RWPE2 (cell line): ENCODE data around the gene EDC3.

Experiments used
- ATAC-seq: fragments of 200-7000 bp; cut with Tn5 transposase; 3 replicates; pipeline ENCODE4 v1.9.1; 2021; ENCODE audit warnings: low read depth
- DNase-seq: peaks from one replicate; pipeline ENCODE4 v3.0.0-alpha.2; 2020; ENCODE audit warnings: low spot score
- H3K27ac ChIP-seq: fragments of 450-650 bp; 2 replicates; pipeline ENCODE4 v1.5.1; 2017; ENCODE audit warnings: mild to moderate bottlenecking; ENCODE audit not compliant: poor library complexity, severe bottlenecking
- H3K27me3 ChIP-seq: fragments of 250-450 bp; sonication (Bioruptor Pico); 2 replicates; pipeline ENCODE4 v1.5.1; 2021; ENCODE audit warnings: mild to moderate bottlenecking, moderate library complexity; ENCODE audit not compliant: insufficient read depth, poor library complexity, severe bottlenecking
- H3K36me3 ChIP-seq: fragments of 250-450 bp; sonication (Bioruptor Pico); 2 replicates; pipeline ENCODE4 v1.5.1; 2020; ENCODE audit warnings: low read depth, mild to moderate bottlenecking, moderate library complexity
- H3K4me1 ChIP-seq: fragments of 250-450 bp; sonication (Bioruptor Pico); 2 replicates; pipeline ENCODE4 v1.5.1; 2021; ENCODE audit warnings: mild to moderate bottlenecking, moderate library complexity; ENCODE audit not compliant: insufficient read depth, poor library complexity, severe bottlenecking
- H3K4me3 ChIP-seq: fragments of 250-450 bp; sonication (Bioruptor Pico); 2 replicates; pipeline ENCODE4 v1.5.1; 2021; ENCODE audit warnings: mild to moderate bottlenecking, moderate library complexity; ENCODE audit not compliant: severe bottlenecking
- H3K9me3 ChIP-seq: fragments of 250-450 bp; sonication (Bioruptor Pico); 2 replicates; pipeline ENCODE4 v1.5.1; 2021; ENCODE audit warnings: mild to moderate bottlenecking, moderate library complexity; ENCODE audit not compliant: severe bottlenecking
- TF ChIP-seq, protein P1 (sequence below): fragments of 450-650 bp; IDR thresholded peaks from one replicate; pipeline ENCODE4 v1.5.1; 2017; ENCODE audit warnings: mild to moderate bottlenecking, moderate library complexity; ENCODE audit not compliant: poor library complexity, severe bottlenecking

Gene EDC3

DNA sequence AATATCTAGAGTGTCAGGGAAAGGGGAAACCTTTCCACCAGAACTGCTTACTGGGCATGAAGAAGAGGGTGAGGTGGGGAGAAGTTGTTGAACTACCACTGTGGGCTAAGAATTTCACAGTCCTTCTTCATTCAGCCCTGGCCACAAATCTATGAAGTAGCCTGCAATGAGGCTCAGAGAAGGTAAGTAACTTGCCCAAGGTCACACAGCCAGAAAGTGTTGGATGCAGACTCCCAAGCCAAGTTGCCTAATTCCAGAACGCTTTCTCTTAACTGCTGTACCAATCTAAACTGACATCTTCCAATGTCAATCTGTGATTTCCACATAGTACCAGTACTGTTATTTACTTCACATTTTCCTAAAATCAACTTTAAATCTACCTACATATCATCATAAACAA is 27.4 kb upstream of the EDC3 start:
- ATAC-seq (no peak), DNase-seq (no peak)
- Histone ChIP-seq H3K4me3 (no peak overlapping the region), H3K27ac (no peak overlapping the region), H3K36me3 (no peaks in the 10 kb centered on the region), H3K9me3 (no peaks in the 10 kb centered on the region), H3K4me1 (no peaks in the 10 kb centered on the region), H3K27me3 (peaks cover 8% of the 10 kb centered on the region)
- TF ChIP-seq, protein P1, sequence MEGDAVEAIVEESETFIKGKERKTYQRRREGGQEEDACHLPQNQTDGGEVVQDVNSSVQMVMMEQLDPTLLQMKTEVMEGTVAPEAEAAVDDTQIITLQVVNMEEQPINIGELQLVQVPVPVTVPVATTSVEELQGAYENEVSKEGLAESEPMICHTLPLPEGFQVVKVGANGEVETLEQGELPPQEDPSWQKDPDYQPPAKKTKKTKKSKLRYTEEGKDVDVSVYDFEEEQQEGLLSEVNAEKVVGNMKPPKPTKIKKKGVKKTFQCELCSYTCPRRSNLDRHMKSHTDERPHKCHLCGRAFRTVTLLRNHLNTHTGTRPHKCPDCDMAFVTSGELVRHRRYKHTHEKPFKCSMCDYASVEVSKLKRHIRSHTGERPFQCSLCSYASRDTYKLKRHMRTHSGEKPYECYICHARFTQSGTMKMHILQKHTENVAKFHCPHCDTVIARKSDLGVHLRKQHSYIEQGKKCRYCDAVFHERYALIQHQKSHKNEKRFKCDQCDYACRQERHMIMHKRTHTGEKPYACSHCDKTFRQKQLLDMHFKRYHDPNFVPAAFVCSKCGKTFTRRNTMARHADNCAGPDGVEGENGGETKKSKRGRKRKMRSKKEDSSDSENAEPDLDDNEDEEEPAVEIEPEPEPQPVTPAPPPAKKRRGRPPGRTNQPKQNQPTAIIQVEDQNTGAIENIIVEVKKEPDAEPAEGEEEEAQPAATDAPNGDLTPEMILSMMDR, result no peak

DNA sequence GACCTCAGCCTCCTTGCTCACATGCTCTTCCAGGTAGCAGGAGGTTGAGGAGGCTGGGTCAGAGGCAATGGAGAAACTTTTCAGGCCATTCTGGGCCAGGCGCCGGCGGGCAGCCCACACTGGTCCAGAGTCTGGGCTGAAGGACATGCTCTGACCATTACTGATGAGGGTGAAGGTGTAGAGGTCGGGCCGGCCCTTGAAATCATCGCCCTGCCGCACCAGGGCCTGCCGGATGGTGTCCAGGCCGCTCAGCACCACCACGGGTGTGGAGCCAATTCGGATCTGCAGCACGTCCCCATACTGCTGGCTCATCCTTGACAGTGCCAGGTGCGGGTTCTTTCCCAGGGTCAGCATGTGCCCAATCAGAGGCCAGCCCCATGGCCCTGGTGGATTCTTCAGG is 26.8 kb upstream of the EDC3 start:
- TF ChIP-seq, protein P1, result no peak
- Histone ChIP-seq H3K4me3 (no peak overlapping the region), H3K27me3 (peaks cover 5% of the 10 kb centered on the region), H3K36me3 (no peaks in the 10 kb centered on the region), H3K9me3 (no peaks in the 10 kb centered on the region), H3K27ac (no peak overlapping the region), H3K4me1 (no peaks in the 10 kb centered on the region)
- DNase-seq (no peak), ATAC-seq (no peak)

DNA sequence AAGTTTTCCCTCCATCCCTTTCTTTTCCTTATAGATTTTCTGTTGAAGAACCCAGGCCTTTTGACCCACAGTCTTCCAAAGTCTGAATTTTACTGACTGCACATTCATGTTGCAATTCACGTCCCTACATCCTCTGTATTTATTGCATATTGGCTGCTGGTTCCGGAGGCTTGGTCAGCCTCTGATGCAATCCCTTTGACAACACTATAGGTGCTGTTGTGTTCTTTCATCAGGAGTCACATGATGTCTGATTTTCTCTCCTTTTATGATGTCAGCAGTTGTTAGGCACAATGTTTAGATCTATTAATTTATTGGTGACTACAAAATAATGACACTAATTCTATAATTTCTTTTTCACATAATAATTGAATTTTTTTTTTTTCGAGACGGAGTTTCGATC is 20.8 kb upstream of the EDC3 start:
- no peaks in the 10 kb centered on the region for H3K9me3 ChIP-seq
- H3K4me3 ChIP-seq, result no peak overlapping the region
- no peaks in the 10 kb centered on the region for H3K36me3 ChIP-seq
- H3K27me3 ChIP-seq, result no peaks in the 10 kb centered on the region
- H3K4me1 ChIP-seq, result no peaks in the 10 kb centered on the region
- H3K27ac ChIP-seq, result no peak overlapping the region
- ATAC-seq (no peak), DNase-seq (no peak)
- TF ChIP-seq, protein P1, result no peak

DNA sequence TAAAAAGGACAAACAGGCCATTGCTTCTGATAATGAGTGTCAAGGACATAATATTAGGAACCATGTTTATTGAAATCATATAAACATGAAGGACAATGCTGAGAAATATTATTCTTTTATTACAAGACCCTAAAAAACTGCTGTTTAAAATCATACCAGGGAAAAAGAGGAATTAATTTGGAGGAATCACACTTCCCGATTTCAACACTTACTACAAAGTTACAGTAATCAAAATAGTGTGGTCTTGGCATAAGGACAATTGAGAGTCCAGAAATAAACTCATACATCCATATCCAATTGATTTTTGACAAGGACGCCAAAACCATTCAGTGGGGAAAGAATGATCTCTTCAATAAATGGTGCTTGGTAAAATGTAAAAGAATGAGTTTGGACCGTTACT is 16.5 kb upstream of the EDC3 start:
- Histone ChIP-seq H3K27ac (no peak overlapping the region), H3K4me3 (no peak overlapping the region), H3K9me3 (no peaks in the 10 kb centered on the region), H3K27me3 (no peaks in the 10 kb centered on the region), H3K36me3 (no peaks in the 10 kb centered on the region), H3K4me1 (no peaks in the 10 kb centered on the region)
- TF ChIP-seq, protein P1, result no peak
- ATAC-seq, result no peak
- DNase-seq, result no peak

DNA sequence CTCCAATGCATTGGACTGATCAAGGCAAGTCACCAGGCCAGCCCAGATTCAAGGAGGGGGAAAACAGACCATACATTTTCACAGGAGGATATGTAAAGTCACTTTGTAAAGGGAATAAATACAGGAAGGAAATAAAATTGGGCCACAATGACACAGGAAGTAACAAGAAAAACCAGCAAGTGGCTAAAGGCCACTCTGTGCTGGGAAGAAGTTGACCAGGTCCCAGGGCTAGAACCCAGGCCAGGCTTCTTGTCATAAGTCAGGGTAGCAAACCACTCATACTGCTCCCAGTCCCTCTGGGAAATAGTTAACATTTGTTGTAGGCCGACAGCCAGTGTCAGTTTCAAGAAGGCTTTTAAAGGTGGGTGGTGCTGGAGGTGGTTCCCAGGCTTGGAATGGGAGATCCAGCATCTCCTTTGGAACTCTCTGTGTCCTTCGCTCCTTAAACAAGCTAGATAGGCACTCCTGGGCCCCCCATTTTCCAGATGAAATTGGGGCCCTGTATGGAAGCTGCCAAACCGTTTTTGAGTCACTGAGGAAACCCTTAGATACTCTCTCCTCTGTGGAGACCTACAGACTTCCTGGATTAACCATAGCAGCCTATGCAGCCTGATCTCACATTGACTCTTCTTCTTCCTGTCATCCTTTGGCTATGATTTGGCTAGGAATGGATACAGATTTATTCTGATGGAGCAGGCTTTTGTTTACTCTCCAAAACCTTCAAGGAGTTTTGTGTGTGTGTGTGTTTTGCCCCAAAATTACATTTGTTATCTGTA is 14.7 kb upstream of the EDC3 start:
- Histone ChIP-seq H3K9me3 (no peaks in the 10 kb centered on the region), H3K27ac (no peak overlapping the region), H3K4me1 (no peaks in the 10 kb centered on the region), H3K36me3 (no peaks in the 10 kb centered on the region), H3K4me3 (no peak overlapping the region), H3K27me3 (no peaks in the 10 kb centered on the region)
- ATAC-seq (no peak), DNase-seq (no peak)
- TF ChIP-seq, protein P1, result no peak
